SW 1271 (cell line): ENCODE data around the gene CHN2.

Experiments
- DNase-seq, 2 experiments: peaks; one replicate each; lab custom pipeline; 2025; lab: John Stamatoyannopoulos, UW

The CHN2 gene

GRCh38 chr7:29430279-29430949 lies 235.8 kb downstream of the CHN2 start:
- DNase-seq, result no peak

- DNase-seq, result no peak
These were observed 237.1 kb downstream of the CHN2 start for GRCh38 chr7:29431686-29432085.

GRCh38 chr7:29432721-29433120 lies 238.1 kb downstream of the CHN2 start:
- DNase-seq, result no peak

GRCh38 chr7:29434380-29434768 lies 239.8 kb downstream of the CHN2 start:
- no peak for DNase-seq

GRCh38 chr7:29435167-29435566 lies 240.6 kb downstream of the CHN2 start:
- DNase-seq, result no peak

GRCh38 chr7:29435902-29436301 lies 241.3 kb downstream of the CHN2 start:
- DNase-seq, result no peak

- no peak for DNase-seq
These were observed 247.6 kb downstream of the CHN2 start for GRCh38 chr7:29442146-29442545.

- DNase-seq, result no peak
These were observed 249.0 kb downstream of the CHN2 start for GRCh38 chr7:29443552-29443951.

GRCh38 chr7:29444267-29444666 lies 249.7 kb downstream of the CHN2 start:
- no peak for DNase-seq

GRCh38 chr7:29445736-29446135 lies 251.2 kb downstream of the CHN2 start:
- DNase-seq, result no peak

- no peak for DNase-seq
These were observed 253.3 kb downstream of the CHN2 start for GRCh38 chr7:29447828-29448227.

- no peak for DNase-seq
These were observed 255.1 kb downstream of the CHN2 start for GRCh38 chr7:29449569-29450260.

GRCh38 chr7:29453021-29453420 lies 258.4 kb downstream of the CHN2 start:
- DNase-seq, result no peak

- no peak for DNase-seq
These were observed 259.9 kb downstream of the CHN2 start for GRCh38 chr7:29454464-29454863.

GRCh38 chr7:29454899-29455451 lies 260.4 kb downstream of the CHN2 start:
- no peak for DNase-seq

- no peak for DNase-seq
These were observed 262.6 kb downstream of the CHN2 start for GRCh38 chr7:29457141-29457561.

GRCh38 chr7:29457565-29458011 lies 263.0 kb downstream of the CHN2 start:
- no peak for DNase-seq

- no peak for DNase-seq
These were observed 264.4 kb downstream of the CHN2 start for GRCh38 chr7:29458933-29459332.

GRCh38 chr7:29459589-29459988 lies 265.0 kb downstream of the CHN2 start:
- DNase-seq, result no peak

- no peak for DNase-seq
These were observed 267.4 kb downstream of the CHN2 start for GRCh38 chr7:29461996-29462395.

- no peak for DNase-seq
These were observed 269.1 kb downstream of the CHN2 start for GRCh38 chr7:29463504-29464158.

GRCh38 chr7:29464753-29465152 lies 270.2 kb downstream of the CHN2 start:
- DNase-seq, result no peak
